HUES64 (cell line): ENCODE results near the gene ARF3.

ENCODE experiments used
- H3K27ac ChIP-seq: 2 replicates; pipeline ENCODE4 v1.7.0; 2013; ENCODE audit warnings: low read depth, low read length, inconsistent platforms
- H3K27me3 ChIP-seq: 2 replicates; pipeline ENCODE4 v1.6.1; 2013; ENCODE audit warnings: mild to moderate bottlenecking, low read length; ENCODE audit not compliant: insufficient read depth
- H3K36me3 ChIP-seq: 2 replicates; pipeline ENCODE4 v1.6.1; 2013; ENCODE audit warnings: mild to moderate bottlenecking, low read length; ENCODE audit not compliant: insufficient read depth
- H3K4me1 ChIP-seq: 2 replicates; pipeline ENCODE4 v1.6.1; 2013; ENCODE audit warnings: mild to moderate bottlenecking, low read length, moderate library complexity; ENCODE audit not compliant: insufficient read depth
- H3K4me3 ChIP-seq: 2 replicates; pipeline ENCODE4 v1.5.1; 2013; ENCODE audit warnings: mild to moderate bottlenecking, low read length, moderate library complexity
- H3K9ac ChIP-seq: 2 replicates; pipeline ENCODE4 v1.6.1; 2013; ENCODE audit warnings: mild to moderate bottlenecking, low read depth, low read length
- H3K9me3 ChIP-seq: 2 replicates; pipeline ENCODE4 v1.6.1; 2013; ENCODE audit warnings: low read depth, low read length; ENCODE audit not compliant: insufficient read depth
- WGBS: fragments of 150-250, 120-280 bp; methylation state at CpG from one replicate; pipeline ENCODE4 v1.1.7; 2013; ENCODE audit warnings: missing lambda C conversion rate; 5-methylcytosine and 5-hydroxymethylcytosine counted together

Gene ARF3

GRCh38 chr12:48970702-48971334 is 13.5 kb upstream of the ARF3 start:
- Histone ChIP-seq H3K4me1 (peaks cover 34% of the 10 kb centered on the region), H3K9ac (no peak overlapping the region), H3K27me3 (peaks cover 88% of the 10 kb centered on the region), H3K27ac (no peak overlapping the region), H3K9me3 (no peaks in the 10 kb centered on the region), H3K4me3 (peak overlapping the region; percentile 47), H3K36me3 (no peaks in the 10 kb centered on the region)
- WGBS = 9% methylated on average over 8 of the region's 10 CpGs

- Histone ChIP-seq H3K4me1 (peaks cover 40% of the 10 kb centered on the region), H3K4me3 (peak overlapping the region; percentile 47), H3K27me3 (peaks cover 81% of the 10 kb centered on the region), H3K27ac (no peak overlapping the region), H3K9ac (no peak overlapping the region), H3K36me3 (no peaks in the 10 kb centered on the region), H3K9me3 (no peaks in the 10 kb centered on the region)
- 3% methylated on average over 77 of the region's 77 CpGs for WGBS
These were observed 12.8 kb upstream of the ARF3 start for GRCh38 chr12:48969833-48970701.

GRCh38 chr12:48969160-48969771 is 12.0 kb upstream of the ARF3 start:
- H3K9me3 ChIP-seq = no peaks in the 10 kb centered on the region
- H3K27ac ChIP-seq = no peak overlapping the region
- H3K36me3 ChIP-seq = no peaks in the 10 kb centered on the region
- H3K9ac ChIP-seq = no peak overlapping the region
- peaks cover 48% of the 10 kb centered on the region for H3K4me1 ChIP-seq
- 25% methylated on average over 8 of the region's 8 CpGs for whole genome bisulfite sequencing
- H3K27me3 ChIP-seq = peaks cover 73% of the 10 kb centered on the region
- peak overlapping the region; percentile 47; the same call in 1 of the 2 replicates for H3K4me3 ChIP-seq

GRCh38 chr12:48968467-48968866 is 11.2 kb upstream of the ARF3 start:
- no peaks in the 10 kb centered on the region for H3K9me3 ChIP-seq
- WGBS = 10% methylated on average over 3 of the region's 3 CpGs
- no peaks in the 10 kb centered on the region for H3K36me3 ChIP-seq
- peaks cover 65% of the 10 kb centered on the region for H3K27me3 ChIP-seq
- 0 out of 2 replicates have a peak overlapping the region, but pooled peaks have one; percentile 47 for H3K4me3 ChIP-seq
- H3K9ac ChIP-seq = no peak overlapping the region
- no peak overlapping the region for H3K27ac ChIP-seq
- peaks cover 50% of the 10 kb centered on the region for H3K4me1 ChIP-seq

- Histone ChIP-seq H3K9ac (no peak overlapping the region), H3K4me1 (peaks cover 50% of the 10 kb centered on the region), H3K27ac (0 out of 2 replicates have a peak overlapping the region, but pooled peaks have one; percentile 4), H3K9me3 (no peaks in the 10 kb centered on the region), H3K36me3 (no peaks in the 10 kb centered on the region), H3K27me3 (peaks cover 60% of the 10 kb centered on the region), H3K4me3 (no peak overlapping the region)
- 37% methylated on average over 7 of the region's 7 CpGs for WGBS
These were observed 10.7 kb upstream of the ARF3 start for GRCh38 chr12:48967991-48968390.

GRCh38 chr12:48966177-48966895 is 9.0 kb upstream of the ARF3 start:
- no peak overlapping the region for H3K4me3 ChIP-seq
- H3K27me3 ChIP-seq = peaks cover 44% of the 10 kb centered on the region
- H3K9ac ChIP-seq = no peak overlapping the region
- no peaks in the 10 kb centered on the region for H3K9me3 ChIP-seq
- no peak overlapping the region for H3K27ac ChIP-seq
- WGBS = 84% methylated on average over 20 of the region's 20 CpGs
- peaks cover 50% of the 10 kb centered on the region for H3K4me1 ChIP-seq
- H3K36me3 ChIP-seq = no peaks in the 10 kb centered on the region

- no peaks in the 10 kb centered on the region for H3K9me3 ChIP-seq
- H3K4me3 ChIP-seq = no peak overlapping the region
- peaks cover 34% of the 10 kb centered on the region for H3K27me3 ChIP-seq
- H3K9ac ChIP-seq = no peak overlapping the region
- peak overlapping the region; percentile 50; the same call in 1 of the 2 replicates for H3K27ac ChIP-seq
- no peaks in the 10 kb centered on the region for H3K36me3 ChIP-seq
- H3K4me1 ChIP-seq = peaks cover 41% of the 10 kb centered on the region
These were observed 8.1 kb upstream of the ARF3 start for GRCh38 chr12:48965298-48965838.

GRCh38 chr12:48961801-48962200 is 4.5 kb upstream of the ARF3 start:
- no peaks in the 10 kb centered on the region for H3K36me3 ChIP-seq
- 0 out of 2 replicates have a peak, but pooled peaks cover 5% of the 10 kb centered on the region for H3K27me3 ChIP-seq
- H3K9me3 ChIP-seq = no peaks in the 10 kb centered on the region
- peaks cover 19% of the 10 kb centered on the region for H3K4me1 ChIP-seq
- no peak overlapping the region for H3K4me3 ChIP-seq
- H3K9ac ChIP-seq = no peak overlapping the region
- H3K27ac ChIP-seq = no peak overlapping the region

GRCh38 chr12:48961331-48961730 is 4.0 kb upstream of the ARF3 start:
- Histone ChIP-seq H3K9ac (no peak overlapping the region), H3K36me3 (no peaks in the 10 kb centered on the region), H3K27ac (no peak overlapping the region), H3K27me3 (0 out of 2 replicates have a peak, but pooled peaks cover under 1% of the 10 kb centered on the region), H3K4me3 (no peak overlapping the region), H3K9me3 (no peaks in the 10 kb centered on the region), H3K4me1 (peaks cover 19% of the 10 kb centered on the region)
- 51% methylated on average over 4 of the region's 4 CpGs for WGBS

- WGBS = 78% methylated on average over 3 of the region's 3 CpGs
- Histone ChIP-seq H3K4me3 (no peak overlapping the region), H3K36me3 (peaks cover 2% of the 10 kb centered on the region; the same call in 1 of the 2 replicates), H3K4me1 (peaks cover 18% of the 10 kb centered on the region), H3K27me3 (no peaks in the 10 kb centered on the region), H3K27ac (no peak overlapping the region), H3K9me3 (no peaks in the 10 kb centered on the region), H3K9ac (no peak overlapping the region)
These were observed 3.5 kb upstream of the ARF3 start for GRCh38 chr12:48960834-48961233.
